Stimulated activated CD4-positive, alpha-beta T cell treated with anti-CD3 and anti-CD28 coated beads, Interleukin-4, amount 100 ng/mL, for 4 hours (primary cell): ENCODE data around the gene MRFAP1L1.
A peak's percentile ranks its signal among the peaks of the same experiment; 100 is the strongest.
"Not testable (repeated sequence)": the region's sequence is repeated elsewhere in the genome, so short reads cannot be mapped to it uniquely, and the experiment has no call there.

Source experiments
- DNase-seq, 2 experiments: peaks; one replicate each; pipeline ENCODE4 v3.0.0-alpha.2; 2020

MRFAP1L1 gene

GRCh38 chr4:6709230-6710114 lies at the start of gene MRFAP1L1:
Gene MRFAP1L1, minus strand, starts transcription at chr4:6709865. Its CDS starts 236 bp downstream, at chr4:6709629.
- DNase-seq: peak; percentile 94 to 95

- no peak for DNase-seq
Observed at GRCh38 chr4:6758728-6759127, 49.1 kb upstream of the MRFAP1L1 start.

GRCh38 chr4:6756345-6756744 lies 46.7 kb upstream of the MRFAP1L1 start:
- DNase-seq: not testable (repeated sequence)

GRCh38 chr4:6755088-6755753 lies 45.6 kb upstream of the MRFAP1L1 start:
- DNase-seq: no peak

- DNase-seq: no peak
Observed at GRCh38 chr4:6754481-6755087, 44.9 kb upstream of the MRFAP1L1 start.

GRCh38 chr4:6753891-6754290 lies 44.2 kb upstream of the MRFAP1L1 start:
- DNase-seq: no peak

GRCh38 chr4:6753103-6753560 lies 43.5 kb upstream of the MRFAP1L1 start:
- DNase-seq: no peak

- DNase-seq: no peak
Observed at GRCh38 chr4:6752486-6752829, 42.8 kb upstream of the MRFAP1L1 start.

GRCh38 chr4:6751611-6752485 lies 42.2 kb upstream of the MRFAP1L1 start:
- DNase-seq: no peak

- DNase-seq: no peak
Observed at GRCh38 chr4:6750286-6751221, 40.9 kb upstream of the MRFAP1L1 start.

- no peak for DNase-seq
Observed at GRCh38 chr4:6749340-6750171, 39.9 kb upstream of the MRFAP1L1 start.

GRCh38 chr4:6748286-6748685 lies 38.6 kb upstream of the MRFAP1L1 start:
- DNase-seq: no peak

GRCh38 chr4:6747294-6748051 lies 37.8 kb upstream of the MRFAP1L1 start:
- no peak for DNase-seq

- no peak for DNase-seq
Observed at GRCh38 chr4:6746721-6747293, 37.1 kb upstream of the MRFAP1L1 start.

- no peak for DNase-seq
Observed at GRCh38 chr4:6742989-6743388, 33.3 kb upstream of the MRFAP1L1 start.

- DNase-seq: no peak
Observed at GRCh38 chr4:6742507-6742906, 32.8 kb upstream of the MRFAP1L1 start.

GRCh38 chr4:6740347-6740746 lies 30.7 kb upstream of the MRFAP1L1 start:
- no peak for DNase-seq

- DNase-seq: no peak
Observed at GRCh38 chr4:6739920-6740319, 30.3 kb upstream of the MRFAP1L1 start.

GRCh38 chr4:6734165-6734786 lies 24.6 kb upstream of the MRFAP1L1 start:
- DNase-seq: no peak
